Caco-2 (cell line): Measurements from ENCODE around the gene PHF21B. TPM values are rescaled to one million over a fixed set of nuclear protein-coding genes. Genes with fewer than 3 reads are reported as not detected.

Experiments used
- BruUV-seq: library from RNA; stranded (reverse); fragments of 400-500 nt; replicated peaks from 2 replicates; lab custom pipeline; 2021; lab: Mats Ljungman, UMichigan
- CTCF ChIA-PET: fragments of 300-600 bp; sonication (Branson Sonifier 250); formaldehyde crosslinking; loops from one replicate; lab custom pipeline; 2022; ENCODE audit warnings: antibody characterized with exemption; lab: Charles Lee
- POLR2A ChIA-PET: fragments of 300-600 bp; sonication (Branson Sonifier 250); formaldehyde crosslinking; loops from one replicate; lab custom pipeline; 2022; ENCODE audit warnings: antibody characterized with exemption; lab: Charles Lee
- DNase-seq, 2 experiments: peaks; one replicate each; pipeline versions ENCODE4 v3.0.0 to v3.0.0-alpha.2; 2020 to 2022
- H3K27me3 ChIP-seq: replicated peaks from 2 replicates; pipeline ENCODE4 v1.6.0; 2011; ENCODE audit warnings: low read length; ENCODE audit not compliant: control insufficient read depth, insufficient read depth
- H3K36me3 ChIP-seq: 2 replicates; pipeline ENCODE4 v1.5.1; 2011; ENCODE audit warnings: low read length; ENCODE audit not compliant: control insufficient read depth, insufficient read depth
- H3K4me1 ChIP-seq: fragments of 250-450 bp; sonication (Bioruptor Pico); 2 replicates; pipeline ENCODE4 v1.5.1; 2020; ENCODE audit warnings: mild to moderate bottlenecking
- H3K4me3 ChIP-seq: 2 replicates; pipeline ENCODE4 v1.5.1; 2011; ENCODE audit warnings: low read depth, mild to moderate bottlenecking, control low read depth, low read length
- H3K9me3 ChIP-seq: fragments of 250-450 bp; sonication (Bioruptor Pico); 2 replicates; pipeline ENCODE4 v1.5.1; 2020; ENCODE audit warnings: mild to moderate bottlenecking, moderate library complexity
- H3K27ac Mint-ChIP-seq: one replicate; pipeline ENCODE4 v1.8.0; 2022; ENCODE audit warnings: mixed read lengths; ENCODE audit not compliant: unreplicated experiment
- H3K27me3 Mint-ChIP-seq: one replicate; pipeline ENCODE4 v1.8.0; 2022; ENCODE audit warnings: mixed read lengths; ENCODE audit not compliant: insufficient read depth, unreplicated experiment
- H3K36me3 Mint-ChIP-seq: one replicate; pipeline ENCODE4 v1.8.0; 2022; ENCODE audit warnings: mild to moderate bottlenecking, mixed read lengths; ENCODE audit not compliant: insufficient read depth, unreplicated experiment
- H3K4me1 Mint-ChIP-seq: one replicate; pipeline ENCODE4 v1.8.0; 2022; ENCODE audit warnings: low read depth, mixed read lengths; ENCODE audit not compliant: unreplicated experiment
- H3K4me3 Mint-ChIP-seq: one replicate; pipeline ENCODE4 v1.8.0; 2022; ENCODE audit warnings: mild to moderate bottlenecking, moderate library complexity, mixed read lengths; ENCODE audit not compliant: unreplicated experiment
- H3K9me3 Mint-ChIP-seq: one replicate; pipeline ENCODE4 v1.8.0; 2022; ENCODE audit warnings: mixed read lengths; ENCODE audit not compliant: unreplicated experiment
- CTCF ChIP-seq, 2 experiments: fragments of 200-600 bp in 1 of 2; IDR thresholded peaks; 1 replicate in 1 of 2; 2 replicates in 1 of 2; pipeline versions ENCODE4 v1.5.1 to v1.8.0; 2011 to 2022; ENCODE audit warnings: antibody characterized with exemption in 1 of 2, control low read depth in 1 of 2, inconsistent platforms in 1 of 2, low read depth in 1 of 2, low read length in 1 of 2, mild to moderate bottlenecking in 1 of 2, moderate library complexity in 1 of 2; ENCODE audit not compliant: insufficient read depth in 1 of 2, severe bottlenecking in 1 of 2, unreplicated experiment in 1 of 2
- intact Hi-C: fragments of 100-400 bp; cut with micrococcal nuclease; formaldehyde crosslinking; loops from one replicate; pipeline ENCODE4 v1.10.0; 2022; ENCODE audit not compliant: unreplicated experiment
- total RNA-seq: library from RNA; stranded (reverse); gene quantifications from 2 replicates; pipeline ENCODE4 v1.2.3, GENCODE V29; 2022

PHF21B gene
- total RNA-seq, 1 experiment from 2014 or later: 0.98 TPM

- Histone ChIP-seq H3K4me1 (no peaks in the 10 kb centered on the region), H3K4me3 (no peak overlapping the region), H3K9me3 (no peaks in the 10 kb centered on the region), H3K27me3 (no peaks in the 10 kb centered on the region), H3K36me3 (no peaks in the 10 kb centered on the region)
- DNase-seq: no peak
- Mint-ChIP-seq H3K27me3 (no peaks in the 10 kb centered on the region), H3K4me3 (no peak overlapping the region), H3K4me1 (no peaks in the 10 kb centered on the region), H3K36me3 (peaks cover 23% of the 10 kb centered on the region), H3K9me3 (no peaks in the 10 kb centered on the region), H3K27ac (no peak overlapping the region)
- TF ChIP-seq CTCF (IDR thresholded peaks at IDR 0.05; ENCODE audit: insufficient read depth in 1 of 2, low read depth in 1 of 2, low read length in 1 of 2, severe bottlenecking in 1 of 2, unreplicated experiment in 1 of 2): no peak
- POLR2A ChIA-PET: no interaction called here
- no TSS peak for BruUV-seq
- CTCF ChIA-PET: no interaction called here
- intact Hi-C loops: no loop called here
Measured at GRCh38 chr22:44845796-44846720, 163.7 kb downstream of the PHF21B start.

- Histone ChIP-seq H3K4me3 (no peak overlapping the region), H3K4me1 (no peaks in the 10 kb centered on the region), H3K36me3 (no peaks in the 10 kb centered on the region), H3K9me3 (no peaks in the 10 kb centered on the region), H3K27me3 (no peaks in the 10 kb centered on the region)
- Mint-ChIP-seq H3K27ac (no peak overlapping the region), H3K27me3 (no peaks in the 10 kb centered on the region), H3K36me3 (peaks cover 30% of the 10 kb centered on the region), H3K9me3 (no peaks in the 10 kb centered on the region), H3K4me1 (no peaks in the 10 kb centered on the region), H3K4me3 (no peak overlapping the region)
- no TSS peak for BruUV-seq
- no peak for DNase-seq
- intact Hi-C loops: no loop called here
- CTCF ChIA-PET: no interaction called here
- POLR2A ChIA-PET: no interaction called here
- no peak for TF ChIP-seq CTCF (IDR thresholded peaks at IDR 0.05; ENCODE audit: insufficient read depth in 1 of 2, low read depth in 1 of 2, low read length in 1 of 2, severe bottlenecking in 1 of 2, unreplicated experiment in 1 of 2)
Measured at GRCh38 chr22:44845191-44845590, 164.6 kb downstream of the PHF21B start.

GRCh38 chr22:44842417-44842816 is 167.4 kb downstream of the PHF21B start:
- no peaks in the 10 kb centered on the region for H3K9me3 Mint-ChIP-seq
- H3K4me3 Mint-ChIP-seq: no peak overlapping the region
- no peaks in the 10 kb centered on the region for H3K4me1 Mint-ChIP-seq
- H3K36me3 Mint-ChIP-seq: peaks cover 20% of the 10 kb centered on the region
- H3K9me3 ChIP-seq: no peaks in the 10 kb centered on the region
- intact Hi-C loops: no loop called here
- H3K27ac Mint-ChIP-seq: no peak overlapping the region
- no peaks in the 10 kb centered on the region for H3K27me3 ChIP-seq
- BruUV-seq: no TSS peak
- H3K36me3 ChIP-seq: no peaks in the 10 kb centered on the region
- CTCF ChIA-PET: no interaction called here
- no peak overlapping the region for H3K4me3 ChIP-seq
- TF ChIP-seq CTCF (IDR thresholded peaks at IDR 0.05; ENCODE audit: insufficient read depth in 1 of 2, low read depth in 1 of 2, low read length in 1 of 2, severe bottlenecking in 1 of 2, unreplicated experiment in 1 of 2): no peak
- POLR2A ChIA-PET: no interaction called here
- H3K4me1 ChIP-seq: no peaks in the 10 kb centered on the region
- no peaks in the 10 kb centered on the region for H3K27me3 Mint-ChIP-seq
- no peak for DNase-seq
